HepG2 (cell line): Measurements from ENCODE around the gene EMC9. TPM values are rescaled to one million over a fixed set of nuclear protein-coding genes. Genes with fewer than 3 reads are reported as not detected.

Experiments
- CENPX ChIP-seq: sonication (generic); formaldehyde crosslinking; IDR thresholded peaks from 2 replicates; pipeline ENCODE4 v1.9.0; 2021; ENCODE audit warnings: mild to moderate bottlenecking, missing genetic modification reagents, moderate library complexity
- ELK4 ChIP-seq: sonication (generic); formaldehyde crosslinking; IDR thresholded peaks from 2 replicates; pipeline ENCODE4 v1.9.0; 2021; ENCODE audit warnings: missing genetic modification reagents, borderline replicate concordance
- HES4 ChIP-seq: sonication (generic); formaldehyde crosslinking; IDR thresholded peaks from 2 replicates; pipeline ENCODE4 v1.9.0; 2021; ENCODE audit warnings: mild to moderate bottlenecking, missing genetic modification reagents, borderline replicate concordance
- KDM2A ChIP-seq: sonication (generic); formaldehyde crosslinking; IDR thresholded peaks from 2 replicates; pipeline ENCODE4 v1.4.0; 2020; ENCODE audit warnings: low read depth, missing genetic modification reagents, borderline replicate concordance
- MTA1 ChIP-seq: sonication (generic); formaldehyde crosslinking; IDR thresholded peaks from 2 replicates; pipeline ENCODE4 v1.4.0; 2020; ENCODE audit warnings: missing genetic modification reagents, mild to moderate bottlenecking, borderline replicate concordance
- NR2F1 ChIP-seq, 2 experiments: fragments of 450-650 bp in 1 of 2; formaldehyde crosslinking in 1 of 2; IDR thresholded peaks; 2 replicates each; pipeline versions ENCODE4 v1.5.0 to v1.6.1; 2016 to 2020; ENCODE audit warnings: mild to moderate bottlenecking in 1 of 2, missing compliant biosample characterization in 1 of 2, missing genetic modification reagents in 1 of 2, moderate library complexity in 1 of 2
- PAXIP1 ChIP-seq: sonication (generic); formaldehyde crosslinking; conservative IDR thresholded peaks from 2 replicates; pipeline ENCODE4 v1.4.0; 2020; ENCODE audit warnings: mild to moderate bottlenecking, missing genetic modification reagents, moderate library complexity
- SUZ12 ChIP-seq: fragments of 150-350 bp; IDR thresholded peaks from 2 replicates; pipeline ENCODE4 v1.6.1; 2014; ENCODE audit warnings: low read depth, low read length
- THRA ChIP-seq: sonication (generic); formaldehyde crosslinking; IDR thresholded peaks from 2 replicates; pipeline ENCODE4 v1.4.0; 2020; ENCODE audit warnings: missing genetic modification reagents, borderline replicate concordance
- TRIM22 ChIP-seq: fragments of 450-650 bp; IDR thresholded peaks from 2 replicates; pipeline ENCODE4 v1.6.1; 2017
- ZFYVE20 ChIP-seq: sonication (generic); formaldehyde crosslinking; IDR thresholded peaks from 2 replicates; pipeline ENCODE4 v1.8.0; 2023; ENCODE audit warnings: low read depth, mild to moderate bottlenecking, moderate library complexity, missing genetic modification reagents, borderline replicate concordance
- ZNF292 ChIP-seq: sonication (generic); formaldehyde crosslinking; IDR thresholded peaks from 2 replicates; pipeline ENCODE4 v1.8.1; 2022; ENCODE audit warnings: mild to moderate bottlenecking, low read depth, missing genetic modification reagents, borderline replicate concordance
- ZNF513 ChIP-seq: sonication (generic); formaldehyde crosslinking; conservative IDR thresholded peaks from 2 replicates; pipeline ENCODE4 v1.5.0; 2020; ENCODE audit warnings: missing genetic modification reagents
- ZNF530 ChIP-seq: sonication (generic); formaldehyde crosslinking; IDR thresholded peaks from 2 replicates; pipeline ENCODE4 v1.5.0; 2020; ENCODE audit warnings: low read depth, mild to moderate bottlenecking, missing genetic modification reagents
- ZNF629 ChIP-seq: sonication (generic); formaldehyde crosslinking; conservative IDR thresholded peaks from 2 replicates; pipeline ENCODE4 v1.5.0; 2020; ENCODE audit warnings: missing genetic modification reagents
- ZNF674 ChIP-seq: sonication (generic); formaldehyde crosslinking; IDR thresholded peaks from 2 replicates; pipeline ENCODE4 v1.5.0; 2020; ENCODE audit warnings: low read depth, mild to moderate bottlenecking, missing genetic modification reagents
- ZNF776 ChIP-seq: sonication (generic); formaldehyde crosslinking; IDR thresholded peaks from 2 replicates; pipeline ENCODE4 v1.4.0; 2020; ENCODE audit warnings: mild to moderate bottlenecking, missing genetic modification reagents
- polyA plus RNA-seq, 8 experiments: library from polyadenylated mRNA; depleted of rRNA in 3 of 8; stranded (reverse) in 7 of 8; unstranded in 1 of 8; fragments of >200 nt; fragmentation: Illumina TruSeq in 4 of 8; extraction: Trizol in 4 of 8; gene quantifications; 2 replicates each; pipeline versions ENCODE4 v1.2.1 to v1.2.3, GENCODE V29; 2011 to 2016; ENCODE audit warnings: low read depth in 4 of 8, missing spikeins in 1 of 8, mixed read lengths in 1 of 8; ENCODE audit not compliant: insufficient read depth in 1 of 8
- total RNA-seq, 5 experiments: library from RNA; depleted of rRNA; stranded (reverse); fragments of >200 nt; fragmentation: Illumina TruSeq; extraction: Trizol; gene quantifications; 2 replicates each; pipeline ENCODE4 v1.2.3, GENCODE V29; 2016; ENCODE audit warnings: low read depth in 1 of 5

Gene EMC9
- total and polyA plus RNA-seq, 2 of the 13 experiments (the other 11 are each of a cell fraction or from before 2014, with no cell fraction given): 60.5 to 78.7 TPM

- peak; percentile 100 for TF ChIP-seq ZNF513
- no peak; the same call in 1 of the 2 replicates for TF ChIP-seq ELK4 (CRISPR knock-in tag)
- TF ChIP-seq ZNF292: peak; percentile 80
- no peak for TF ChIP-seq NR2F1 (CRISPR knock-in tag; IDR thresholded peaks at IDR 0.05)
- 0 out of 2 replicates have a peak, but pooled peaks have one; percentile 31 for TF ChIP-seq ZFYVE20 (CRISPR knock-in tag)
- no peak for TF ChIP-seq HES4 (CRISPR knock-in tag)
- TF ChIP-seq PAXIP1 (CRISPR knock-in tag): peak; percentile 73
- TF ChIP-seq ZNF776: peak; percentile 81; the same call in 1 of the 2 replicates
- peak; percentile 60; the same call in 1 of the 2 replicates for TF ChIP-seq ZNF629
- TF ChIP-seq ZNF674: peak; percentile 11; the same call in 1 of the 2 replicates
- TF ChIP-seq TRIM22: no peak
- no peak for TF ChIP-seq ZNF530 (CRISPR knock-in tag)
- peak; percentile 98 for TF ChIP-seq MTA1
- TF ChIP-seq CENPX (CRISPR knock-in tag): no peak
- peak; percentile 87 for TF ChIP-seq THRA
- TF ChIP-seq SUZ12: no peak
- TF ChIP-seq KDM2A: peak; percentile 96
Observed at GRCh38 chr14:24141097-24141880, at the start of gene EMC9 (continued).
